Endothelial cell of umbilical vein (primary cell): ENCODE measurements around the gene PDE6B. TPM values are rescaled to one million over a fixed set of nuclear protein-coding genes. Genes with fewer than 3 reads are reported as not detected.

Experiments used
- BruUV-seq: library from RNA; stranded (reverse); fragments of 400-500 nt; replicated peaks from 2 replicates; lab custom pipeline; 2021; lab: Mats Ljungman, UMichigan
- CTCF ChIA-PET: fragments of 300-600, 350-600 bp; sonication (Branson Sonifier 250); formaldehyde crosslinking; loops from one replicate; lab custom pipeline; 2021; ENCODE audit warnings: antibody characterized with exemption, inconsistent platforms; lab: Charles Lee
- POLR2A ChIA-PET: fragments of 300-600, 350-600 bp; sonication (Branson Sonifier 250); formaldehyde crosslinking; loops from one replicate; lab custom pipeline; 2021; ENCODE audit warnings: antibody characterized with exemption, inconsistent platforms; lab: Charles Lee
- DNase-seq: peaks from one replicate; pipeline ENCODE4 v3.0.0-alpha.2; 2011; ENCODE audit warnings: low read depth, low spot score
- FAIRE-seq: peaks from 2 replicates; lab custom pipeline; 2011; peaks lifted over from hg19 to GRCh38; lab: Jason Lieb, UNC
- H2AFZ ChIP-seq: 2 replicates; pipeline ENCODE4 v1.6.0; 2012; ENCODE audit warnings: low read depth, low read length, control low read depth, inconsistent platforms
- H3K27ac ChIP-seq: 2 replicates; pipeline ENCODE4 v1.5.1; 2011; ENCODE audit warnings: low read depth, mild to moderate bottlenecking, control low read depth, low read length, moderate library complexity; ENCODE audit not compliant: insufficient read depth
- H3K27me3 ChIP-seq, 2 experiments: 2 replicates each; pipeline versions ENCODE4 v1.6.0 to v1.6.1; 2011; ENCODE audit warnings: low read length in 2 of 2, mixed read lengths in 1 of 2; ENCODE audit not compliant: control insufficient read depth in 2 of 2, insufficient read depth in 2 of 2
- H3K36me3 ChIP-seq, 2 experiments: 2 replicates in 1 of 2; 3 replicates in 1 of 2; pipeline ENCODE4 v1.5.1; 2011; ENCODE audit warnings: low read length in 2 of 2, mild to moderate bottlenecking in 1 of 2, moderate library complexity in 1 of 2; ENCODE audit not compliant: control insufficient read depth in 2 of 2, insufficient read depth in 2 of 2; ENCODE audit errors: extremely low read depth in 1 of 2
- H3K4me1 ChIP-seq: 3 replicates; pipeline ENCODE4 v1.5.1; 2011; ENCODE audit warnings: mild to moderate bottlenecking, low read length; ENCODE audit not compliant: control insufficient read depth, insufficient read depth; ENCODE audit errors: extremely low read depth
- H3K4me2 ChIP-seq: 2 replicates; pipeline ENCODE4 v1.6.1; 2011; ENCODE audit warnings: low read length, control low read depth, mixed read lengths; ENCODE audit not compliant: insufficient read depth
- H3K4me3 ChIP-seq, 3 experiments: fragments of 200-600 bp in 1 of 3; sonication (generic), shearing (Covaris generic) in 1 of 3; replicated peaks in 1 of 3; 2 replicates each; pipeline ENCODE4 v1.5.1; 2011 to 2016; ENCODE audit warnings: control low read depth in 3 of 3, low read length in 3 of 3, mild to moderate bottlenecking in 2 of 3, inconsistent platforms in 1 of 3, low read depth in 1 of 3, moderate library complexity in 1 of 3; ENCODE audit not compliant: insufficient read depth in 1 of 3
- H3K79me2 ChIP-seq: 2 replicates; pipeline ENCODE4 v1.6.0; 2012; ENCODE audit warnings: low read length, inconsistent platforms; ENCODE audit not compliant: control insufficient read depth, insufficient read depth
- H3K9ac ChIP-seq: replicated peaks from 2 replicates; pipeline ENCODE3; 2011; ENCODE audit warnings: low read length, control low read depth; ENCODE audit not compliant: insufficient read depth; ENCODE audit errors: extremely low read depth
- H3K9me1 ChIP-seq: replicated peaks from 3 replicates; pipeline ENCODE4 v1.6.0; 2011; ENCODE audit warnings: mild to moderate bottlenecking, low read length; ENCODE audit not compliant: control insufficient read depth, insufficient read depth; ENCODE audit errors: extremely low read depth
- H3K9me3 ChIP-seq: replicated peaks from 2 replicates; pipeline ENCODE4 v1.5.1; 2012; ENCODE audit warnings: low read length, inconsistent platforms; ENCODE audit not compliant: control insufficient read depth, insufficient read depth
- H4K20me1 ChIP-seq: replicated peaks from 2 replicates; pipeline ENCODE3; 2011; ENCODE audit warnings: mild to moderate bottlenecking, low read length; ENCODE audit not compliant: control insufficient read depth, insufficient read depth; ENCODE audit errors: extremely low read depth
- CTCF ChIP-seq, 2 donors: IDR thresholded peaks; 1 replicate in 1 of 2; 2 replicates in 1 of 2; pipeline ENCODE4 v1.5.1; 2011; ENCODE audit warnings: low read length in 2 of 2, mild to moderate bottlenecking in 2 of 2, moderate library complexity in 2 of 2, control low read depth in 1 of 2, inconsistent platforms in 1 of 2, low read depth in 1 of 2; ENCODE audit not compliant: insufficient read depth in 1 of 2; ENCODE audit errors: extremely low read depth in 1 of 2
- GATA2 ChIP-seq: IDR thresholded peaks from 2 replicates; pipeline ENCODE4 v1.7.0; 2011; ENCODE audit warnings: low read depth, mild to moderate bottlenecking, moderate library complexity, mixed read lengths, low read length; ENCODE audit not compliant: insufficient read length, insufficient read depth
- MYC ChIP-seq: IDR thresholded peaks from one replicate; pipeline ENCODE4 v1.6.1; 2011; ENCODE audit warnings: mild to moderate bottlenecking, low read depth, low read length
- dilution Hi-C: fragments of 300-500 bp; cut with MboI; formaldehyde crosslinking; loops from one replicate; pipeline ENCODE4 v1.15.0; 2019; ENCODE audit warnings: low sequenced_read_pairs; ENCODE audit not compliant: extremely low pct_ligation_motif_present
- intact Hi-C: fragments of 100-400 bp; cut with micrococcal nuclease; formaldehyde crosslinking; loops from one replicate; pipeline ENCODE4 v1.10.0; 2022
- polyA plus RNA-seq, 4 experiments: library from polyadenylated mRNA; depleted of rRNA in 3 of 4; stranded (reverse) in 3 of 4; unstranded in 1 of 4; fragments of >200 nt; gene quantifications; 2 replicates each; pipeline versions ENCODE4 v1.2.1 to v1.2.3, GENCODE V29; 2011 to 2012; ENCODE audit warnings: missing spikeins in 1 of 4
- total RNA-seq: library from RNA; stranded (reverse); gene quantifications from 2 replicates; pipeline ENCODE4 v1.2.3, GENCODE V29; 2021

PDE6B gene
- total and polyA plus RNA-seq, 2 donors (not counting 3 experiments of a cell fraction or from before 2014, with no cell fraction given), result 0.77 to 1.8 TPM

- Histone ChIP-seq H3K27me3 (no peaks in the 10 kb centered on the region), H3K9me1 (no peaks in the 10 kb centered on the region), H3K4me3 (no peak overlapping the region), H3K79me2 (peaks cover 12% of the 10 kb centered on the region), H3K4me1 (peaks cover 16% of the 10 kb centered on the region), H2AFZ (no peak overlapping the region), H4K20me1 (no peaks in the 10 kb centered on the region), H3K9ac (no peak overlapping the region), H3K4me2 (no peak overlapping the region), H3K9me3 (no peaks in the 10 kb centered on the region), H3K27ac (no peak overlapping the region), H3K36me3 (no peaks in the 10 kb centered on the region)
- ChIA-PET POLR2A (no interaction called here), CTCF (no interaction called here)
- no peak for DNase-seq
- TF ChIP-seq GATA2 (no peak), CTCF (IDR thresholded peaks at IDR 0.05; ENCODE audit: extremely low read depth in 1 of 2, insufficient read depth in 1 of 2, low read depth in 1 of 2, low read length in 2 of 2) (no peak), MYC (no peak)
- intact Hi-C loops (loop anchor here (10.0 kb wide), 2 partner anchors 203 to 343 kb away; partner anchors contain the start of gene ZNF141), dilution Hi-C loops (no loop called here)
- BruUV-seq, result no TSS peak
- no peak for FAIRE-seq
Measured at GRCh38 chr4:677431-678293, 52.3 kb downstream of the PDE6B start.
